Activated T-cell treated with anti-CD3 and anti-CD28 coated beads, Interleukin-2, amount 50 U/mL, for 1 hour (primary cell): ENCODE results near the gene ZNF134.

Source experiments
- DNase-seq: peaks from one replicate; pipeline ENCODE4 v3.0.0-alpha.2; 2020

ZNF134 gene

GRCh38 chr19:57641715-57642234, 27.7 kb downstream of the ZNF134 start:
- no peak for DNase-seq

- DNase-seq = no peak
Observed at GRCh38 chr19:57642396-57643046, 28.5 kb downstream of the ZNF134 start.

GRCh38 chr19:57643734-57644133, 29.7 kb downstream of the ZNF134 start:
- no peak for DNase-seq

DNA sequence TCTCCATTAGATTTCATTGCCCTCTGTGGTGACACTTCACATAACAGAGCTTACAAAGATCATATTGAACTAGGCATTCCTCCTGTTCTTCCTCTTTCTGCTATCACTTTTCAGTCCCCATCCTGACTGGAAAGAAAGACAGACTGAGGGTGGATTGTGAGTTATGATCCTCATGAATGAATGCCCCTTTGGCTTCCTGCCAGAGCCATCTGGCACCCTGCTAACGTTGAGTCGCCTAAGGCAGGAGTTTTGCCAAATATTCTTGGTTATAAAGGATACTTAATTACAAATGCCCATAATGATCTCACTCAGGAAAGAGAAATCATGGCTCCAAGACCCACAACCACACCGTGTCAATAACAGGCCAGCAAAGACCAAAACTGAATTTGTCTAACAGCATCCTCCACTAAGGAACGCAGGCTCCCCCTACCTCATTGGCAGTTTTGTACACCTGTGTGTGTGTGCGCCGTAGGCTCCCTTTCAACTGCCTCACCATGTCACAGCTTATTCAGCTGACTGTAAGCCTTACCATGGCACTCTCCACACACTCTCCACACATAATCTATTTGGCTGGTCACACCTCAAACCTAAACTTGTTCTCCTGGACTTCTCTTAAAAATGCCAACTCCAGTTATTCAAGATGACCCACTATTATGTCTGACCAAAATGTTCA, 34.4 kb downstream of the ZNF134 start:
- no peak for DNase-seq

DNA sequence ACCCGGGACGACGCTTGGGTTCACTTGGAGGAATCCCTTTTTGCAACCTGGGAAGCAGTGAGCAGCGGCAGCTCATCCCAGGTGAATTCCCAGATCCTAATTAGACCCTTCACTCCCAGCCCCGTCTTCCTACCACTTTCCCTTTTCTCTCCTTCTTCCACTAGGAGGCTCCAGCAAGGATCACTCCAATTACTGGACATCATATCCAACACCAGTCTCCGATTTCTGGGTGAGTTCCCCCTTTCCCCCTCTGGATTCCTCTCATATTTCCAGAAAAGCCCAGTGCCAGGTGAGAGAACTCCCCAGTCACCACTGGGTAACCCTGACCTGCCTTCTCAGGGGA, 37.6 kb downstream of the ZNF134 start:
- DNase-seq = no peak

DNA sequence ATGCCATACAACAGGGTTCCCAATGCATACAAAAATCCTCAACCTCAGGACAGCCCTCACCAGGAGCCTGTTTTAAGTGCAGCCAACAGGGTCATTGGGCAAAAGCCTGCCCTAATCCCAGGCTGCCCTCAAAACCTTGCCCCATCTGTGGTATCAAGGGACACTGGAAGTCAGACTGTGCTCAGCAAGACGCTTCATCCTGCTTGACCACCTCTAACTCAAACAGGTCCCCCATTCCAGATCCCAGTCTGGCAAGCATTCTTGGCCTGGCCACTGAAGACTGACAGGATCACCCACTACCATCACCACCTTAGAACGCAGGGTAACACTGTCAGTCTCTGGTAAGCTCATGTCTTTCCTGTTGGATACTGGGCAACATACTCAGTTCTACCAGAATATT, 39.6 kb downstream of the ZNF134 start:
- DNase-seq = no peak

- no peak for DNase-seq
Observed at GRCh38 chr19:57655443-57655842, 41.4 kb downstream of the ZNF134 start.

- no peak for DNase-seq
Observed at GRCh38 chr19:57656346-57656745, 42.3 kb downstream of the ZNF134 start.

DNA sequence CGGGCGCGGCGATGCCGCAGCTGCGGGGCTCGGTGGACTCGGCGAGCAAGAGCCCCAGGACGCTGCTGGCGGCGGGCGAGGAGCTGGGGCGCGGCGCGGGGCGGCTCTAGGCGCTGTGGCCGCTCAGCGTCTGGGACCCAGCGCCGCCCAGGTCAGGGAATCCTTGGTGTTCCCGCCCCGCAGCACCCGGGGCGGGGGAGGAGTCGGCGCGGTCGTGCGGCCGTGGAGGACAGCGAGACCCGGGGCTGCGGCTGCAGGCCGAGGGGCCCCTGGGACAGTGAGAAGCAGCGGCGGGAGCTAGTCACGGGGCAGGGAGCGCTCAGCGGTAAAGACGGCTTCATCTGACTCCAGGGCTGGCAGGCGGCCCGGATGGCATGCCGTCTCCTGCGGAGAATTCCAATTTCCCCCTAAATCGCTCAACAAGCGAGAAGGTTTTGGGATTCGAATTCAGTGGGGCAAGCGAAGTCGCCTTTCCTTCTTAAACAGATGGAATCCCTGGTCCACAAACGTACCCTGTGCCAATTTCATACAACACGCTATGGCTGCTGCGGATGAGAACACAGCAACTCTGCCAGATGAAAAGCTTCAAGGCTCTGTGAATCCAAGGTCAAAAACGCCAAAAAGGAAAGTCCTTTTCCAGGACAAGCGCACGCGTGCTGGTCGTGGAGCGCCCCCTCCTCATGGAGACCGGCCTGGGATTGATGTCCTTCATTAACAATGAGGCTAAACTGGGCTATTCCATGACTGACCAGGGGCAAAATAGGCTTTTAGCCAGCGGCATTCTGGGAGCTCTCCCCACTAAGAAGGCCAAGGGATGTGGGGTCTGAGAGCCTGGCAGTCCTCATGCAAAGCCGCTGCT, 50.5 kb downstream of the ZNF134 start:
- DNase-seq = peak; percentile 22

- DNase-seq = no peak
Observed at GRCh38 chr19:57665261-57665806, 51.3 kb downstream of the ZNF134 start.

- no peak for DNase-seq
Observed at GRCh38 chr19:57667228-57667627, 53.2 kb downstream of the ZNF134 start.

DNA sequence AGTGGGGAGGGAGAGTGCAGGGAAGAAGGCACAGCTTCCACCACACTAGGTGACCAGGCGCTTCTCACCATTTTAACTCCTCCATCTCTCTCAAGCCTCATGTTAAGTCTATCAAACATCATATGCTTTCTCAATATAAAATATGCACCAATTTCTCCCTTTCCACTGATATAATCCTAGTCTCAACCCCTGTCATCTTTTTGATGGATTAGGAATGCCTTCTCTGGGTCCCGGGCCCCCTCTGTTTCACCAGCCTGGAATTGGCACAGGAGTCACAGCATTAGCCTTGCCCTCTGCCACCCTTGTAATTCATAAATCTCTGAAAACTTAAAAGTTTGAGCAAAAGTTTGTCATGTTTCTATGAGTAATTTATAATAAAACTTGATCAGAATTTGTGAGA, 54.6 kb downstream of the ZNF134 start, which contains the start of gene ZSCAN4:
Gene ZSCAN4 (plus strand): TSS at position 301 of the 400 bp plus-strand sequence. CDS start 7,211 bp downstream, outside the sequence.
- DNase-seq = no peak

DNA sequence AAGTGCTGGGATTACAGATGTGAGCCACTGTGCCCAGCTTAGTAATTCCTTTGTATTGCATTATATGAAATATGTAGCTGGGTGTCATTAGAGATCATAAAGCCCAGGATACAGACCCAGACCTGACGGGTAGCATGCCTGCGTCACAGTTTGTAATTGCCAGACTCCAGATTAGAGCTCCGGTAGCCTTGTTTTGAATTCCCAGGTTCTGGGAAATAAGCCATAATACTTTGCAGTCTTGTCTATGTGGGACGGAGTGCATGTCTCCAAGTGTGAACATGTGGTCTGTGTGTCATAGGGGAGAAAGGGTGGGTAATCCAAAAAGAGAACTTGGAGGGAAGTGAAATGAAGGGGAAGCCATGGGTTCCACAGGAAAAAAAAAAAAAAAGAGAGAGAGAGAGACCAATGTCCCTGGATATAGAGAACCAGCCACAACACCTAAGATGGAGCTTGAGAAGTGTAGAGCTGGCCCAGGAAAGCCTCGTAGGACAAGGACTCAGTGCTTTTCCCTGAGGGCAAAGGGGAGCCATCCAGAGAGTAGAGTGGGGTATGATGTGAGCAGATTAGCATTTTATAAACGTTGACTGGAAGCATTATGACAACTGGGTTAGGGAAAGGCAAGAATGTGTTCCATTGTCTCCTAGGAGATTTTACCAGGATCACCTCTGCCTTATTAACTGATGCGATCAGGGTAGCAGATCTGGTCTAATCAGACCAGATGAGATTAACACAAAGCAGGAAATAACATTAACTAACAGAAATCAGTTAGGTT, 57.3 kb downstream of the ZNF134 start:
- no peak for DNase-seq

DNA sequence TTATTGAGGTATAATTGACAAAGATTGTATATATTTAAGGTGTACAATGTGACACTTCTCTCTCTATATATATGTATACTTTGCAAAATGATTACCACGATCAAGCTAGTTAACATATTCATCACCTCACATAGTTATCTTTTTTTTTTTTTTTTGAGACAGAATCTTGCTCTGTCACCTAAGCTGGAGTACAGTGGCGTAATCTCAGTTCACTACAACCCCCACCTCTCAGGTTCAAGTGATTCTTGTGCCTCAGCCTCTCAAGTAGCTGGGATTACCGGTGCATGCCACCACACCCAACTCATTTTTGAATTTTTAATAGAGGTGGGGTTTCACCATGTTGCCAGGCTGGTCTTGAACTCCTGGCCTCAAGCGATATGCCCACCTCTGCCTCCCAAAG, 58.4 kb downstream of the ZNF134 start:
- DNase-seq = no peak
